Esophagus squamous epithelium (tissue), 4 donors: ENCODE measurements around the gene ADCY5.

Experiments
- POLR2A ChIP-seq, 4 donors: fragments of 450-650 bp; IDR thresholded peaks; one replicate each; pipeline ENCODE4 v1.6.1; 2017; ENCODE audit warnings: antibody characterized with exemption in 4 of 4, mild to moderate bottlenecking in 4 of 4, moderate library complexity in 3 of 4
- TF ChIP-seq, protein P1 (sequence below), 6 experiments: fragments of 450-650 bp in 4 of 6; fragments of 200-600 bp in 2 of 6; sonication (generic) in 2 of 6; IDR thresholded peaks; one replicate each; pipeline ENCODE4 v1.5.1; 2016 to 2019; ENCODE audit warnings: antibody characterized with exemption in 6 of 6, mild to moderate bottlenecking in 4 of 6, moderate library complexity in 4 of 6

DNA sequence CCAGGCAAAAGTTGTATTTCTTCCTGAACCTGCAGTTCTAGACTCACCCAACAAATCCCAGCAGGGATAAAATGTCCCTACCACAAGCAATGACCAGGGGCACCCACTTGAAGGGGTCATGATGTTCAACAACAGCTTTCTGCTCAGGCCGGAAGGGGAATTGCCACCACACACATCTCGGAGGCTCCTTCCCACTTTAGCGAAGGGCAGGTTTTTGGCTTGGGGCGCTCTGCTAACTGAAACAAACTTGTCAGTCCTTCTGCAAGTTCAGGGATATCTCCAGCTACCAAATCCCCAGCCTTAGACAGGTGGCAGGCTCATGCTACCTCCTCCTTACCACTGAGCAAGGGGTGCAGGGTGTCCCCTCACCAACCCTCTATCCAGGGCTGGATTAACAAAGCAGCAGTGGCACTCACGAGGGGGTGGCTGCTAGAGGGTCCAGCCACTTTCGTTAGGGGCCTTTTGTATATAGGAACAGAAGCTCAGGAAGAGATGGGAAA lies 2.2 kb downstream of the ADCY5 start:
- TF ChIP-seq, protein P1, sequence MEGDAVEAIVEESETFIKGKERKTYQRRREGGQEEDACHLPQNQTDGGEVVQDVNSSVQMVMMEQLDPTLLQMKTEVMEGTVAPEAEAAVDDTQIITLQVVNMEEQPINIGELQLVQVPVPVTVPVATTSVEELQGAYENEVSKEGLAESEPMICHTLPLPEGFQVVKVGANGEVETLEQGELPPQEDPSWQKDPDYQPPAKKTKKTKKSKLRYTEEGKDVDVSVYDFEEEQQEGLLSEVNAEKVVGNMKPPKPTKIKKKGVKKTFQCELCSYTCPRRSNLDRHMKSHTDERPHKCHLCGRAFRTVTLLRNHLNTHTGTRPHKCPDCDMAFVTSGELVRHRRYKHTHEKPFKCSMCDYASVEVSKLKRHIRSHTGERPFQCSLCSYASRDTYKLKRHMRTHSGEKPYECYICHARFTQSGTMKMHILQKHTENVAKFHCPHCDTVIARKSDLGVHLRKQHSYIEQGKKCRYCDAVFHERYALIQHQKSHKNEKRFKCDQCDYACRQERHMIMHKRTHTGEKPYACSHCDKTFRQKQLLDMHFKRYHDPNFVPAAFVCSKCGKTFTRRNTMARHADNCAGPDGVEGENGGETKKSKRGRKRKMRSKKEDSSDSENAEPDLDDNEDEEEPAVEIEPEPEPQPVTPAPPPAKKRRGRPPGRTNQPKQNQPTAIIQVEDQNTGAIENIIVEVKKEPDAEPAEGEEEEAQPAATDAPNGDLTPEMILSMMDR (IDR thresholded peaks at IDR 0.05), result no peak
- no peak for TF ChIP-seq POLR2A (IDR thresholded peaks at IDR 0.05)
